Mononuclear cell (primary cell): ENCODE data around the gene TRIML1. TPM values are rescaled to one million over a fixed set of nuclear protein-coding genes. Genes with fewer than 3 reads are reported as not detected.
"Not testable (repeated sequence)": the region's sequence is repeated elsewhere in the genome, so short reads cannot be mapped to it uniquely, and the experiment has no call there.

Experiments
- H3K27me3 ChIP-seq: 2 replicates; pipeline ENCODE4 v1.6.0; 2011; ENCODE audit warnings: low read length, control low read depth; ENCODE audit not compliant: insufficient read depth
- H3K4me1 ChIP-seq: 2 replicates; pipeline ENCODE4 v1.5.1; 2011; ENCODE audit warnings: mild to moderate bottlenecking, low read length, control low read depth; ENCODE audit not compliant: insufficient read depth
- H3K4me3 ChIP-seq: 2 replicates; pipeline ENCODE4 v1.5.1; 2011; ENCODE audit warnings: mild to moderate bottlenecking, low read length, moderate library complexity
- H3K9me3 ChIP-seq: 2 replicates; pipeline ENCODE4 v1.5.1; 2011; ENCODE audit warnings: low read depth, mild to moderate bottlenecking, control low read depth, low read length
- total RNA-seq: library from RNA; depleted of rRNA; stranded (reverse); fragments of >200 nt; gene quantifications from one replicate; pipeline ENCODE4 v1.2.3, GENCODE V29; 2012

TRIML1 gene
- total RNA-seq, 1 donor = not detected

DNA sequence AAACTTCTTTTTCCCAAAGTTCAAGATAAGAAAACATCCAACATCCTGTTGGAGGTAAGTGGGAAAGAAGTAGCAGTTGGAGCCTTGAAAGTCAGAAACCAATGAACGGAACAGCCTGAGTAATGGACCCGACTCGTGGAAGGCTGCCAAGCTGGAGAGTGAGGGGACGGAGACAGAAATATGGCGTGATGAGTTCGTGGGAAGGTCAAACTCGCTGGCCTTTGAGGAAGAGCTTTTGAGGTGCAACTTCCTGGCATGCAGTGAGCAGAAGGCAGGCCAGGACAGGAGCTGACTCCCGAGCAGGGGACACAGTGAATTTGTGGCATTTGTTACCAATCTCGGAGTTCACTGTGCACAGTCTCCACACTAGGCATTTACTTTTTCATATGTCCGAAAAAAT, 1.0 kb upstream of the TRIML1 start:
- no peaks in the 10 kb centered on the region for H3K9me3 ChIP-seq
- H3K4me3 ChIP-seq = no peak overlapping the region
- no peaks in the 10 kb centered on the region for H3K27me3 ChIP-seq
- H3K4me1 ChIP-seq = no peaks in the 10 kb centered on the region

DNA sequence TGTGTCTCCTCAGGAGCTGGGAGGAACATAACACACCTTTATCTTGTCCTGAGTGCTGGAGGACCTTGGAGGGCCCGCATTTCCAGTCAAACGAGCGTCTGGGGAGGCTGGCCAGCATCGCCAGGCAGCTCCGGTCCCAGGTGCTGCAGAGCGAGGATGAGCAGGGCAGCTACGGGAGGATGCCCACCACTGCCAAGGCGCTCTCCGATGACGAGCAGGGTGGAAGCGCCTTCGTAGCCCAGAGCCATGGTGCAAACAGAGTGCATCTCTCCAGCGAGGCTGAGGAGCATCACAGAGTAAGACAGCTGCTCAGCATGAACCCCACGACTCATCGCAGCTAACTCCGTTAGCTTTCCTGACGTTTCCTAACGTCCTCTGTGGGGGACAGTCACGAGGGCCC, 430 bp downstream of the TRIML1 start:
- Histone ChIP-seq H3K4me1 (no peaks in the 10 kb centered on the region), H3K9me3 (no peaks in the 10 kb centered on the region), H3K27me3 (no peaks in the 10 kb centered on the region), H3K4me3 (no peak overlapping the region)

DNA sequence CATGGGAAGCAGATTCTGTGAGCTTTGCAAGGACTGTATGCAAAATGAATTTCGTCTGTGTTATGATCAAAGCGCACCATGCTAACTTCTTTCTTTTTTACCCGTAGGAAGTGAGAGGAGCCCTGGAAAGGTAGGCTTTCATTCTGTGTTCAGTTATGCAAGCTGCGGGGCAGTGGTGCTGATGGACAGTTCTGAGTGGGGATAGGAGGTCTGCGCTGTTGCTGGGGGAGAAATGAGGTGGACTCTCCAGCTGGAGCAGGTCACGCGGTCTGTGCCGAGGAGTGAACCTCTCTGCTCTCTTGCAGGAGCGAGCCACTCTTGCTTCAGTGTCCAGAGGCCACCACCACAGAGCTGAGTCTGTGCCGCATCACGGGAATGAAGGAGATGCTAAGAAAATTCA, 4.5 kb downstream of the TRIML1 start:
- Histone ChIP-seq H3K4me1 (no peaks in the 10 kb centered on the region), H3K27me3 (no peaks in the 10 kb centered on the region), H3K4me3 (no peak overlapping the region), H3K9me3 (no peaks in the 10 kb centered on the region)

DNA sequence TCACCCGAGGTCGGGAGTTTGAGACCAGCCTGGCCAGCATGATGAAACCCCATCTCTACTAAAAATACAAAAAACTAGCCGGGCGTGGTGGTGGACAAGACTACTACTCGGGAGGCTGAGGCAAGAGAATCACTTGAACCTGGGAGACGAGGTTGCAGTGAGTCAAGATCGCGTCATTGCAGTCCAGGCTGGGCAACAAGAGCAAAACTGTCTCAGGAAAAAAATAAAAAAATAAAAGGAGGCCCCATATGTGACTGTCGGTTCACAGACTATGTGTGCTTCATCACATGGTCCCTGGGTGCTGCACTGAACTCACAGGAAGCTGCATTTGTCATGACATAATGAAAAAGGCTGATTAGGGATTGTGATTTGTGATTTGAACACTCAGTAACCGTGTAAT, 6.4 kb downstream of the TRIML1 start:
- Histone ChIP-seq H3K4me3 (no peak overlapping the region), H3K4me1 (no peaks in the 10 kb centered on the region), H3K9me3 (no peaks in the 10 kb centered on the region), H3K27me3 (no peaks in the 10 kb centered on the region)

DNA sequence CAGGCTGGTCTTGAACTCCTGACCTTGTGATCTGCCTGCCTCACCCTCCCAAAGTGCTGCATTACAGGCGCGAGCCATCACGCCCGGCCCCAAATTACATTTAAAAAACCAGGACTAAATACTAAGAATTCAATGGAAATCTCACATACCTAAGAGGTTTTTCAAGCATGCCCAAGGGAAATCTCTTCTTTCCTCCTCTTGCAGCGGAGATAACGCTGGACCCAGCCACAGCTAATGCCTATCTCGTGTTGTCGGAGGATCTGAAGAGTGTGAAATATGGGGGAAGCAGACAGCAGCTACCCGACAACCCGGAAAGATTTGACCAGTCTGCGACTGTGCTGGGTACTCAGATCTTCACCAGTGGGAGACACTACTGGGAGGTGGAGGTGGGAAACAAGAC, 7.4 kb downstream of the TRIML1 start:
- H3K4me1 ChIP-seq = no peaks in the 10 kb centered on the region
- H3K27me3 ChIP-seq = no peaks in the 10 kb centered on the region
- H3K9me3 ChIP-seq = no peaks in the 10 kb centered on the region
- H3K4me3 ChIP-seq = no peak overlapping the region

DNA sequence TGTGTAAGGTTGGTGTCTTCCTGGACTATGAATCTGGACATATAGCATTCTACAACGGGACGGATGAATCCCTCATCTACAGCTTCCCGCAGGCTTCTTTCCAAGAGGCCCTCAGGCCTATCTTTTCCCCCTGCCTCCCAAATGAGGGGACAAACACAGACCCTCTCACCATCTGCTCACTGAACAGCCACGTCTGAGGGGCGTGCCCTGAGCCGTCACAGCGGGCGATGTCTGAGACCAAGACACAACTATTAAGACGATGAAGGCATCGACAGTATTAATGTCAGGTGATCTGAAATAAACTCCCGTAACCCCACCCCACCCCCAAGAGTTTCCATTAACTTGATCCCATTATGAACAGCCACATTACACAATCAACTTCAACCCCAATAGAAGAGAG, 7.9 kb downstream of the TRIML1 start:
- Histone ChIP-seq H3K4me3 (no peak overlapping the region), H3K4me1 (no peaks in the 10 kb centered on the region), H3K9me3 (no peaks in the 10 kb centered on the region), H3K27me3 (no peaks in the 10 kb centered on the region)

DNA sequence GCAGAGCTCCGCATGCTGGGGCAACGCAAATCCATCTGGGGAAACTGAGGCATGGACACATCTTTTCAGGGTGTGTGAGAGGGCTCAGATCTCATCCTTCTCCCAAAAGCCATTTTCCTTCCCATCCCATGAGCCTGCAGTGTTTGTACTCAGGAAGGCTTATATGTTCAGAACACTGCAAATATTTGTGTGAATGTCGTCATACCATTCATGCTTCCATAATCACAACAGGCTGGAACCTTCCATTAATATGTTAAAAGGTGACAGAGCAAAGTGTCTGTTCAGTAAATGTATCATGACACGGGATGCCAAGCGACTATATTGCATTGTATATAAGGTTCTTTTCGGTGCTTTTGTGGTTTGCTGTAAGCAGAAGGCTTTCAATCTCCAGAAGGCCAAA, 8.5 kb downstream of the TRIML1 start:
- H3K4me3 ChIP-seq = no peak overlapping the region
- H3K4me1 ChIP-seq = no peaks in the 10 kb centered on the region
- no peaks in the 10 kb centered on the region for H3K9me3 ChIP-seq
- H3K27me3 ChIP-seq = no peaks in the 10 kb centered on the region

DNA sequence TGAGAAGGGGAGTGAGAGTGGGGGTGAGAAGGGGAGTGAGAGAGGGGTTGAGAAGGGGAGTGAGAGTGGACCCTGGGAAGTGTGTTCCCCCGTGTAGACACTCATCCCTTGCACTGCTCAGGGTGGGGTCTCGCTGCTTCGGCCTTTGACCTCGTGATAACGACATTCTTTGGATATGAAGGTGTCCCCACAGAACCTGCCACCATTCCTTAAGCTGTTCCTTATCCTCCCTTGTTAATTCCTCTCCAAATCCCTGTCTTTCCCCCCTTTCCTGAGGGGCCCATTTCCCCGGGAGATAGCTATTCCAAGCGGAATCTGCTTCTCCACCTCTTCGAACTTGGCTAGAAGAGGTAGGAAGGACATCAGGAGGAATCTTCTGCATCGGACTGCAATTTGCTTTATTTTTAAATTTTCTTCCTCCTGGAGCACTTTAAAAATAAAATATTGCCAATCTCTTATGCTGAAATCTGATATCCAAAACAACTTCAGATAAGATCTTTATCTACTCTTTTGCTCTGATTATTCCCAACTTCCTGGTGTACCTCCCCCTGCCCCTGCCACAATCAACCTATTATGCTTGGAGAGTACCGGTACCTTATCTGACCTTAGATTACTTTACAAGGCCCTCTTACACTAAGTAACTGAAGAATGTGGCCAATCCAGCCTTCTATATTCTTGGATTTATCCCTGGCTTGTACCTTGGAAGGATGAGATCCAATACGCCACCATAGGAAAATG, 15.6 kb downstream of the TRIML1 start:
- no peak overlapping the region for H3K4me3 ChIP-seq
- no peaks in the 10 kb centered on the region for H3K27me3 ChIP-seq
- H3K4me1 ChIP-seq = no peaks in the 10 kb centered on the region
- no peaks in the 10 kb centered on the region for H3K9me3 ChIP-seq

DNA sequence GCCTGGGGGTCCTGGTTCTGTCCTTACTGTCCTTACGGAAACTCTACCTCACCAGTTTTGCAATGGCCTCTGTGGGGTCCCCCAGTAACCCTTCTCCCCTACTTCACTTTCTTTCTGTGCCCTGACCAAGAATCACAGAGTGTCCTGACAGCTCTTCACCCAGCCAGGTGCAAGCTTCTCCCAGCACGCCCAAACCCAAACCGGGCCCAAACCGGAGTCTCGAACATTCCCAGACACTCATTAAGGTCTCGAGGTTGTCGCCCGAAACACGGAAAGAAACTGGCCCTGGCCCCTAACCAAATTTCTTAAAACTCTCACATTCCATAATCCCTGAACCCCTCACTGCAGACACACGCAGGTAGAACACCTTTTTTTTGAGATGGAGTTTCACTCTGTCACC, 19.1 kb downstream of the TRIML1 start:
- Histone ChIP-seq H3K4me3 (no peak overlapping the region), H3K9me3 (no peaks in the 10 kb centered on the region), H3K27me3 (no peaks in the 10 kb centered on the region), H3K4me1 (no peaks in the 10 kb centered on the region)

DNA sequence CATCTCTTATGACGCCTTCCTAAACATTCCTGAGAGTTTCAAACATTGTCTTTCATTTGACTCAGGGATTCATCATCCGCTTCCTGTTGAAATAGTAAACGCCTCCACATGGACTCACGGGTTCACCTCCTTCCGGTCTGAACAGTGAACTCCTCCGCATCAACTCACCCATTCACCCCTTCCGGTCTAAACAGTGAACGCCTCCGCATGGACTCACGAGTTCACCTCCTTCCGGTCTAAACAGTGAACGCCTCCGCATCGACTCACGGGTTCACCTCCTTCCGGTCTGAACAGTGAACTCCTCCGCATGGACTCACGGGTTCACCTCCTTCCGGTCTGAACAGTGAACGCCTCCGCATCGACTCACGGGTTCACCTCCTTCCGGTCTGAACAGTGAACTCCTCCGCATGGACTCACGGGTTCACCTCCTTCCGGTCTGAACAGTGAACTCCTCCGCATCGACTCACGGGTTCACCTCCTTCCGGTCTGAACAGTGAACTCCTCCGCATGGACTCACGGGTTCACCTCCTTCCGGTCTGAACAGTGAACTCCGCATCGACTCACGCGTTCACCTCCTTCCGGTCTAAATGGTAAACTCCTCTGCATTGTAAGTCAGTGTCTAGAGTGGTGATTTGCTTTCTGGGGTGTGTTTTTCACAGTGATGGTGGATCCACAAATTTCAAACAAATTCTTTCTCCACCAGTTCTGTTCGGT, 20.4 kb downstream of the TRIML1 start:
- not testable (repeated sequence) for H3K27me3 ChIP-seq, H3K4me3 ChIP-seq, H3K4me1 ChIP-seq, H3K9me3 ChIP-seq

DNA sequence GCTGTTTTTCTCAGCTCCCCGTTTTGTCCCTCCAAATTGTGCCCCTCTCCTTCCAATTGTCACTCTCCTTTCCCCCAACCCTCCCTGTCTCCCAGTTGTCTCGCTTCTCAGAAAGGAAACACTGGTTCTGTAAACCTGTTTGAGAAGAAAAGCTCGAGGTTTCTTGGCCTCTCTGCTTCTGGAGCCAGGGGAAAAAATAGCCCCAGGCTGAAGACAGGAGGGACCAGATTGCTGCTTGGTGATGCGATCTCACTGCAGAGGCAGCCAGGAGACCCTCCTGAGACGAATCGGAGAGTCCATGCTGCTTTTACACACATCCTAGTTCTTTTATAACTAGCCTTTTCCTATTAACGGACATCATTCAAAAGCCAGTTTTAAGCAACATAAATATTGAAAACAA, 21.2 kb downstream of the TRIML1 start:
- Histone ChIP-seq H3K9me3 (no peaks in the 10 kb centered on the region), H3K4me1 (no peaks in the 10 kb centered on the region), H3K4me3 (no peak overlapping the region), H3K27me3 (no peaks in the 10 kb centered on the region)

DNA sequence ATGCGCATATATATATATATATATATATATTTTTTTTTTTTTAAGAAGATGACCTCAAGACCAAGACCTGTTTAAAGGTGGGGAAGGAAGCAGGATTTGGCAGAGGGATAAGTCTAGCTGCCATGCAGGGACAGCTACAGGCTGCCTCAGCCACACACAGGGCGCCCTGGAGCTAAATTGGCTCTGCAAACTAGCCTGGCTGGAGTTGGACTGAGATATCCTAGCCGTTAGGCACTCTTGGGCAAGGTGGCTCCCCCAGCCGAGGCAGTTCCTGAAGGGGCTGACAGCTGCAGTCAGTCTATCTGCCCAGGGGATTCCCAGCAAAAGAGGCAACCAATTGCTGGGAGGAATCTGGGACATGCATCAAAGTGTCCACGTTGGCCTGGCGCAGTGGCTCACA, 21.9 kb downstream of the TRIML1 start:
- Histone ChIP-seq H3K9me3 (no peaks in the 10 kb centered on the region), H3K4me3 (no peak overlapping the region), H3K27me3 (no peaks in the 10 kb centered on the region), H3K4me1 (no peaks in the 10 kb centered on the region)

DNA sequence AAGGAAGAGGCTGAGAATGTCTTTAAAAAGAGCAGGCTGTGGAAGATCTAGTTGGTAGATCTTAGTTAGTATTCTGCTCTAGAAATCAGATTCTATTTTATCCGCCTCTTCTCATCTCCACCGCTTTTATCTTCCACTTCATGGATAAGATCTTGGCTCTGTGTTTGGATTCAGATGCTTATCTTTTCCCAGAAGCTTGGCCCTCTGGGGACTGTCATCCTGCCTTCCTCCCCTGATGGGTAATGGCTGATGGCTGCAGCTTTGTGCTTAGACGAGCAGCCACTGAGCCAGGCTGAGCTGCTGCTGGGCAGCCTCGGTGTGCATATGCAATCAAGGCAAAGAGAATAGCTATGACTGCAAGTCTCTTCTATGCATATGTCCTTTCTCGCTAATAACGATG, 23.5 kb downstream of the TRIML1 start:
- H3K9me3 ChIP-seq = no peaks in the 10 kb centered on the region
- no peaks in the 10 kb centered on the region for H3K4me1 ChIP-seq
- H3K27me3 ChIP-seq = no peaks in the 10 kb centered on the region
- no peak overlapping the region for H3K4me3 ChIP-seq

DNA sequence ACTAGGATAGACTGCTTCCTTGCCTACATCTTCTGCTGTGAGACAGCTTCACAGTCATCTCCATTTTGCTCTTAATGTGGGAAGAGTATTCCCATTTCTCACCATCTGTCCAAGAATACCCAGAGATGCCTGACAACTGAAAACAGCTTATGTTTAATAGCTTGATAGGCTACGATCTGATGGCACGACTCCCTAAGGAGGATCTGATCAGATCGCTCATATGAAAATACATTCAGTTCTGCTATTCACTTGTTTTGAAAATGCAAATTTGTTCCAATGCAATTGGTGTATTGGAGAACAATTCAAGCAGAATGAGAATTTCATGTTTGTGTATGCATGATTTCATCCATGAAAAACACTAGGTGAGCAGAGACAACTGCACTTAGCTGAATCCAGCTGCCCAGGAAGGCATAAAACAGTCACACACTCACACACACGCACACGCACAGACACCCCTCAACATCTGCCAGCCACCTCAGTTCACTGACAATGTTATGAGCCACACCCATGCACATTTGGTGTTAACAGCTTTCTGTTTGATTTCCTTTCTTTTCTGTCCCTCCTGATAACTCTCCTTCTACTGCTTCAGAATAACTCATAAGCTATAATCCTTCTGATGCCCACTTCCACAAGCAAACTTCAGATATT, 29.6 kb downstream of the TRIML1 start:
- Histone ChIP-seq H3K27me3 (no peaks in the 10 kb centered on the region), H3K4me1 (no peaks in the 10 kb centered on the region), H3K9me3 (no peaks in the 10 kb centered on the region), H3K4me3 (no peak overlapping the region)

DNA sequence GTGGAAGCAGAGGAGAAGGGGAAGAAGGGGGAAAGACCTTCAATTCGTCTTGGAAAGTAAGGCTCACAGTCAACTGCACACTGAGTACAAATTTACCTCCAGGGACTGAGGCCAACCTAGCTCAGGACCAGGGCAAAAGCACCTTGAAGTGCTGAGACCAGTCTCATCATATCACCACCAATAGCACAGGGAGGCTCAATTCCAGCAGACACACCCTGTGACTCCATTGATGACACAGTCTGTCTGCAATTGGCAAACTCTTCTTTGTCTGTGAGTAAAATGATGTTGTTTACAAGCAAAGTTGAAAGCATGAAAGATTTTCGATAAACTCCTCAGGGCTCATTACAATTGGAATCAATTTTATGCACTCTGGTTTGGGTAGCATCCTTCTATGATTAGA, 32.3 kb downstream of the TRIML1 start:
- Histone ChIP-seq H3K4me1 (no peaks in the 10 kb centered on the region), H3K4me3 (no peak overlapping the region), H3K27me3 (no peaks in the 10 kb centered on the region), H3K9me3 (no peaks in the 10 kb centered on the region)

DNA sequence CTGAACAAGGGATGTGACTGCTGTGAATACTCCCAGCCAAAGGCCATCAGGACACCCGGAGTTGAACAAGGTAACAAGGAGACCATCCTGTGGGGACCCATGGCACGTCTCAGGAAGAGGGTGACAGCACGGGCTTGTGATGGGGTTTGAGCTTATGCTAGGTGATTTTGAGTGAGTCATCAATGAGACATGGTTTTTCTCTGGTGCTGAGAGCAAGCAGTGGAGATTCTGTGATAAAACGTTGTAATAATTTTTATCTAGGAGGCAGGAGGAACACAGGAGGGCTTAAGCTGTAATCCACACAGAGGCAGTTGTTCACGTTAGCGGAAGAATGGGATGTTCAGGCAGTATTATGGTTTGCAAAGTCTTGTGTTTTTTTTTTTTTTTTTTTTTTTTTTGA, 36.0 kb downstream of the TRIML1 start:
- Histone ChIP-seq H3K4me1 (no peaks in the 10 kb centered on the region), H3K4me3 (no peak overlapping the region), H3K9me3 (no peaks in the 10 kb centered on the region), H3K27me3 (no peaks in the 10 kb centered on the region)
